HepG2 (cell line): ENCODE results near the gene MVK. TPM values are rescaled to one million over a fixed set of nuclear protein-coding genes. Genes with fewer than 3 reads are reported as not detected.

Experiments
- BRD4 ChIP-seq: sonication (generic); formaldehyde crosslinking; IDR thresholded peaks from 2 replicates; pipeline ENCODE4 v1.4.0; 2020; ENCODE audit warnings: missing genetic modification reagents
- ELF4 ChIP-seq: sonication (generic); formaldehyde crosslinking; IDR thresholded peaks from 2 replicates; pipeline ENCODE4 v1.5.0; 2020; ENCODE audit warnings: missing genetic modification reagents, mild to moderate bottlenecking, moderate library complexity, borderline replicate concordance
- MTF2 ChIP-seq: sonication (generic); formaldehyde crosslinking; IDR thresholded peaks from 2 replicates; pipeline ENCODE4 v1.5.0; 2020; ENCODE audit warnings: missing genetic modification reagents, borderline replicate concordance
- SRSF4 ChIP-seq: fragments of 200-400 bp; formaldehyde crosslinking; IDR thresholded peaks from one replicate; pipeline ENCODE4 v1.6.1; 2018; ENCODE audit warnings: mild to moderate bottlenecking, low read depth, low read length, moderate library complexity; ENCODE audit not compliant: poor library complexity, severe bottlenecking
- ZFP82 ChIP-seq: sonication (generic); formaldehyde crosslinking; IDR thresholded peaks from 2 replicates; pipeline ENCODE4 v1.5.1; 2020; ENCODE audit warnings: mild to moderate bottlenecking, missing genetic modification reagents, borderline replicate concordance
- ZNF333 ChIP-seq: sonication (generic); formaldehyde crosslinking; IDR thresholded peaks from 2 replicates; pipeline ENCODE4 v1.4.0; 2020; ENCODE audit warnings: mild to moderate bottlenecking, missing genetic modification reagents, borderline replicate concordance
- ZNF543 ChIP-seq: sonication (generic); formaldehyde crosslinking; IDR thresholded peaks from 2 replicates; pipeline ENCODE4 v1.4.0; 2020; ENCODE audit warnings: mild to moderate bottlenecking, missing genetic modification reagents
- polyA plus RNA-seq, 8 experiments: library from polyadenylated mRNA; depleted of rRNA in 3 of 8; stranded (reverse) in 7 of 8; unstranded in 1 of 8; fragments of >200 nt; fragmentation: Illumina TruSeq in 4 of 8; extraction: Trizol in 4 of 8; gene quantifications; 2 replicates each; pipeline versions ENCODE4 v1.2.1 to v1.2.3, GENCODE V29; 2011 to 2016; ENCODE audit warnings: low read depth in 4 of 8, missing spikeins in 1 of 8, mixed read lengths in 1 of 8; ENCODE audit not compliant: insufficient read depth in 1 of 8
- total RNA-seq, 5 experiments: library from RNA; depleted of rRNA; stranded (reverse); fragments of >200 nt; fragmentation: Illumina TruSeq; extraction: Trizol; gene quantifications; 2 replicates each; pipeline ENCODE4 v1.2.3, GENCODE V29; 2016; ENCODE audit warnings: low read depth in 1 of 5
- TF ChIP-seq, protein P1 (sequence below): sonication (generic); formaldehyde crosslinking; IDR thresholded peaks from 2 replicates; pipeline ENCODE4 v1.4.0; 2020; ENCODE audit warnings: mild to moderate bottlenecking, missing genetic modification reagents
- TF ChIP-seq, protein P2 (sequence below): sonication (generic); formaldehyde crosslinking; IDR thresholded peaks from 2 replicates; pipeline ENCODE4 v1.4.0; 2020; ENCODE audit warnings: mild to moderate bottlenecking, low read depth, missing genetic modification reagents
- TF ChIP-seq, protein P3 (sequence below): IDR thresholded peaks from 2 replicates; pipeline ENCODE4 v1.6.1; 2016; ENCODE audit warnings: missing biosample characterization, missing genetic modification reagents, low read depth
- TF ChIP-seq, protein P4 (sequence below): sonication (generic); formaldehyde crosslinking; IDR thresholded peaks from 2 replicates; pipeline ENCODE4 v1.5.0; 2020; ENCODE audit warnings: missing genetic modification reagents
- TF ChIP-seq, protein P5 (sequence below): sonication (generic); formaldehyde crosslinking; IDR thresholded peaks from 2 replicates; pipeline ENCODE4 v1.9.0; 2021; ENCODE audit warnings: mild to moderate bottlenecking, missing genetic modification reagents
- TF ChIP-seq, protein P6 (sequence below): sonication (generic); formaldehyde crosslinking; IDR thresholded peaks from 2 replicates; pipeline ENCODE4 v1.4.0; 2020; ENCODE audit warnings: missing genetic modification reagents

MVK gene
- total and polyA plus RNA-seq, 2 of the 13 experiments (the other 11 are each of a cell fraction or from before 2014, with no cell fraction given), result 11.6 to 66.9 TPM

DNA sequence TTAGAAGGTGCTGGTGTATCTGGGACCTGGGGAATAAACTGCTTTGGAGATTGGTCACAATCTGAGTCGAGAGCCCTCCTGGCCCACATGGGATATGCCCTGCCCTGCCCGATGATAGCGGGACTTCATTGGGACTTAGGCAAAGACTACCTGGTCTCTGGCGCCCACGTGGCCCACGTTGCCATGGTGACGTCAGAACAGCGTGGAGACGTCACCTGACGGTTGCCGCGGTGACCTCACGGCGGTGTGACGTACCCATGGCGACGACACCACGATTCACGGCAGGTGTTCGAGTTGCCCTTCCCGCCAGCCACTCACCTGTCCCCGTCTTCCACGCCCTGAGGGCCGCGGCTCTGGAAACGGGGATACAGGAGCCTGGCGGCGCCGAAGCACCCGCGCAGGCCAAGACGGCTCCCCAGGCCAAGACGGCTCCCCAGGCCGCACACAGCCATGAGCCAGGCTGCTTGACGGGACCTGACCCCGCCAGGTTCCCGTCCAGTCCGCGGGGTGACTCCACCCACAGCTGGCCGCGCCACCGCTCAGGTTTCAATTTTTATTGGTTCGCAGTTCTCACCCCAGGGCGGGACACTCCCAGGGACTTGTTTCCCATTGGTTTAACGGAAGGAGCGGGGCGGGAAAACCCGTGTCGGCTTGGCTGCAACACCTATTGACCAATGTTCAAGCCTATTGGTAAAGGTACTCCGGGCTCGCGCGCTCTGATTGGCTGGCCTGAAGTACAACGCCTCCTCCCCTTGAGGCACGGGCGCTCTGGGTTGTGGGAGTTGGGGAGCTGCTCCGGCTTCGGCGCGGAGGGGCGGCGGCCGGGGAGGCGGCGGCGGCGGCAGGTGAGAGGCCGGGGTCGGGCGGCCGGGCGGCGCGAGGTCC lies at the start of gene MVK, which contains the start of gene MMAB (continued):
- no peak; the same call in 1 of the 2 replicates for TF ChIP-seq ZFP82 (CRISPR knock-in tag)
- TF ChIP-seq, protein P1, sequence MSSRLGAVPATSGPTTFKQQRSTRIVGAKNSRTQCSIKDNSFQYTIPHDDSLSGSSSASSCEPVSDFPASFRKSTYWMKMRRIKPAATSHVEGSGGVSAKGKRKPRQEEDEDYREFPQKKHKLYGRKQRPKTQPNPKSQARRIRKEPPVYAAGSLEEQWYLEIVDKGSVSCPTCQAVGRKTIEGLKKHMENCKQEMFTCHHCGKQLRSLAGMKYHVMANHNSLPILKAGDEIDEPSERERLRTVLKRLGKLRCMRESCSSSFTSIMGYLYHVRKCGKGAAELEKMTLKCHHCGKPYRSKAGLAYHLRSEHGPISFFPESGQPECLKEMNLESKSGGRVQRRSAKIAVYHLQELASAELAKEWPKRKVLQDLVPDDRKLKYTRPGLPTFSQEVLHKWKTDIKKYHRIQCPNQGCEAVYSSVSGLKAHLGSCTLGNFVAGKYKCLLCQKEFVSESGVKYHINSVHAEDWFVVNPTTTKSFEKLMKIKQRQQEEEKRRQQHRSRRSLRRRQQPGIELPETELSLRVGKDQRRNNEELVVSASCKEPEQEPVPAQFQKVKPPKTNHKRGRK (CRISPR knock-in tag), result no peak; the same call in 1 of the 2 replicates
- peak; percentile 63; the same call in 1 of the 2 replicates for TF ChIP-seq ZNF543 (CRISPR knock-in tag)
- TF ChIP-seq, protein P2, sequence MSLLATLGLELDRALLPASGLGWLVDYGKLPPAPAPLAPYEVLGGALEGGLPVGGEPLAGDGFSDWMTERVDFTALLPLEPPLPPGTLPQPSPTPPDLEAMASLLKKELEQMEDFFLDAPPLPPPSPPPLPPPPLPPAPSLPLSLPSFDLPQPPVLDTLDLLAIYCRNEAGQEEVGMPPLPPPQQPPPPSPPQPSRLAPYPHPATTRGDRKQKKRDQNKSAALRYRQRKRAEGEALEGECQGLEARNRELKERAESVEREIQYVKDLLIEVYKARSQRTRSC (CRISPR knock-in tag), result peak; percentile 25; the same call in 1 of the 2 replicates
- TF ChIP-seq, protein P3, sequence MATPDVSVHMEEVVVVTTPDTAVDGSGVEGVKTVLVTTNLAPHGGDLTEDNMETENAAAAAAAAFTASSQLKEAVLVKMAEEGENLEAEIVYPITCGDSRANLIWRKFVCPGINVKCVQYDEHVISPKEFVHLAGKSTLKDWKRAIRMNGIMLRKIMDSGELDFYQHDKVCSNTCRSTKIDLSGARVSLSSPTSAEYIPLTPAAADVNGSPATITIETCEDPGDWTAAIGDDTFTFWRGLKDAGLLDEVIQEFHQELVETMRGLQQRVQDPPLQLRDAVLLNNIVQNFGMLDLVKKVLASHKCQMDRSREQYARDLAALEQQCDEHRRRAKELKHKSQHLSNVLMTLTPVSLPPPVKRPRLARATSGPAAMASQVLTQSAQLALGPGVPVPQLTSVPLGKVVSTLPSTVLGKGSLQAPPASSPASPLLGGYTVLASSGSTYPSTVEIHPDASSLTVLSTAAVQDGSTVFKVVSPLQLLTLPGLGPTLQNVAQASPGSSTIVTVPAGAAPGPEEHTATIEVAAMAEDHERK, result peak; percentile 75
- TF ChIP-seq BRD4 (CRISPR knock-in tag), result peak; percentile 95; the same call in 1 of the 2 replicates
- no peak for TF ChIP-seq SRSF4
- no peak for TF ChIP-seq ELF4 (CRISPR knock-in tag)
- peak; percentile 98; the same call in 1 of the 2 replicates for TF ChIP-seq ZNF333 (CRISPR knock-in tag)
- TF ChIP-seq, protein P4, sequence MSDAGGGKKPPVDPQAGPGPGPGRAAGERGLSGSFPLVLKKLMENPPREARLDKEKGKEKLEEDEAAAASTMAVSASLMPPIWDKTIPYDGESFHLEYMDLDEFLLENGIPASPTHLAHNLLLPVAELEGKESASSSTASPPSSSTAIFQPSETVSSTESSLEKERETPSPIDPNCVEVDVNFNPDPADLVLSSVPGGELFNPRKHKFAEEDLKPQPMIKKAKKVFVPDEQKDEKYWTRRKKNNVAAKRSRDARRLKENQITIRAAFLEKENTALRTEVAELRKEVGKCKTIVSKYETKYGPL (CRISPR knock-in tag), result no peak
- TF ChIP-seq MTF2 (CRISPR knock-in tag), result no peak
- TF ChIP-seq, protein P5, sequence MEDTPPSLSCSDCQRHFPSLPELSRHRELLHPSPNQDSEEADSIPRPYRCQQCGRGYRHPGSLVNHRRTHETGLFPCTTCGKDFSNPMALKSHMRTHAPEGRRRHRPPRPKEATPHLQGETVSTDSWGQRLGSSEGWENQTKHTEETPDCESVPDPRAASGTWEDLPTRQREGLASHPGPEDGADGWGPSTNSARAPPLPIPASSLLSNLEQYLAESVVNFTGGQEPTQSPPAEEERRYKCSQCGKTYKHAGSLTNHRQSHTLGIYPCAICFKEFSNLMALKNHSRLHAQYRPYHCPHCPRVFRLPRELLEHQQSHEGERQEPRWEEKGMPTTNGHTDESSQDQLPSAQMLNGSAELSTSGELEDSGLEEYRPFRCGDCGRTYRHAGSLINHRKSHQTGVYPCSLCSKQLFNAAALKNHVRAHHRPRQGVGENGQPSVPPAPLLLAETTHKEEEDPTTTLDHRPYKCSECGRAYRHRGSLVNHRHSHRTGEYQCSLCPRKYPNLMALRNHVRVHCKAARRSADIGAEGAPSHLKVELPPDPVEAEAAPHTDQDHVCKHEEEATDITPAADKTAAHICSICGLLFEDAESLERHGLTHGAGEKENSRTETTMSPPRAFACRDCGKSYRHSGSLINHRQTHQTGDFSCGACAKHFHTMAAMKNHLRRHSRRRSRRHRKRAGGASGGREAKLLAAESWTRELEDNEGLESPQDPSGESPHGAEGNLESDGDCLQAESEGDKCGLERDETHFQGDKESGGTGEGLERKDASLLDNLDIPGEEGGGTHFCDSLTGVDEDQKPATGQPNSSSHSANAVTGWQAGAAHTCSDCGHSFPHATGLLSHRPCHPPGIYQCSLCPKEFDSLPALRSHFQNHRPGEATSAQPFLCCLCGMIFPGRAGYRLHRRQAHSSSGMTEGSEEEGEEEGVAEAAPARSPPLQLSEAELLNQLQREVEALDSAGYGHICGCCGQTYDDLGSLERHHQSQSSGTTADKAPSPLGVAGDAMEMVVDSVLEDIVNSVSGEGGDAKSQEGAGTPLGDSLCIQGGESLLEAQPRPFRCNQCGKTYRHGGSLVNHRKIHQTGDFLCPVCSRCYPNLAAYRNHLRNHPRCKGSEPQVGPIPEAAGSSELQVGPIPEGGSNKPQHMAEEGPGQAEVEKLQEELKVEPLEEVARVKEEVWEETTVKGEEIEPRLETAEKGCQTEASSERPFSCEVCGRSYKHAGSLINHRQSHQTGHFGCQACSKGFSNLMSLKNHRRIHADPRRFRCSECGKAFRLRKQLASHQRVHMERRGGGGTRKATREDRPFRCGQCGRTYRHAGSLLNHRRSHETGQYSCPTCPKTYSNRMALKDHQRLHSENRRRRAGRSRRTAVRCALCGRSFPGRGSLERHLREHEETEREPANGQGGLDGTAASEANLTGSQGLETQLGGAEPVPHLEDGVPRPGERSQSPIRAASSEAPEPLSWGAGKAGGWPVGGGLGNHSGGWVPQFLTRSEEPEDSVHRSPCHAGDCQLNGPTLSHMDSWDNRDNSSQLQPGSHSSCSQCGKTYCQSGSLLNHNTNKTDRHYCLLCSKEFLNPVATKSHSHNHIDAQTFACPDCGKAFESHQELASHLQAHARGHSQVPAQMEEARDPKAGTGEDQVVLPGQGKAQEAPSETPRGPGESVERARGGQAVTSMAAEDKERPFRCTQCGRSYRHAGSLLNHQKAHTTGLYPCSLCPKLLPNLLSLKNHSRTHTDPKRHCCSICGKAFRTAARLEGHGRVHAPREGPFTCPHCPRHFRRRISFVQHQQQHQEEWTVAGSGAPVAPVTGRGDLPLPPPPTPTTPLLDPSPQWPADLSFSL, result no peak
- TF ChIP-seq, protein P6, sequence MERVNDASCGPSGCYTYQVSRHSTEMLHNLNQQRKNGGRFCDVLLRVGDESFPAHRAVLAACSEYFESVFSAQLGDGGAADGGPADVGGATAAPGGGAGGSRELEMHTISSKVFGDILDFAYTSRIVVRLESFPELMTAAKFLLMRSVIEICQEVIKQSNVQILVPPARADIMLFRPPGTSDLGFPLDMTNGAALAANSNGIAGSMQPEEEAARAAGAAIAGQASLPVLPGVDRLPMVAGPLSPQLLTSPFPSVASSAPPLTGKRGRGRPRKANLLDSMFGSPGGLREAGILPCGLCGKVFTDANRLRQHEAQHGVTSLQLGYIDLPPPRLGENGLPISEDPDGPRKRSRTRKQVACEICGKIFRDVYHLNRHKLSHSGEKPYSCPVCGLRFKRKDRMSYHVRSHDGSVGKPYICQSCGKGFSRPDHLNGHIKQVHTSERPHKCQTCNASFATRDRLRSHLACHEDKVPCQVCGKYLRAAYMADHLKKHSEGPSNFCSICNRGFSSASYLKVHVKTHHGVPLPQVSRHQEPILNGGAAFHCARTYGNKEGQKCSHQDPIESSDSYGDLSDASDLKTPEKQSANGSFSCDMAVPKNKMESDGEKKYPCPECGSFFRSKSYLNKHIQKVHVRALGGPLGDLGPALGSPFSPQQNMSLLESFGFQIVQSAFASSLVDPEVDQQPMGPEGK, result peak; percentile 32; the same call in 1 of the 2 replicates
